ENCODE data around the gene S100A2. TPM values are rescaled to one million over a fixed set of nuclear protein-coding genes. Genes with fewer than 3 reads are reported as not detected.

S100A2 gene
- 2.2 TPM for polyA plus RNA-seq (ENCODE audit: insufficient read length)

GRCh38 chr1:153565529-153566374, at the start of gene S100A2:
Gene S100A2, minus strand, starts transcription at chr1:153565844. Its CDS starts 1,967 bp downstream, at chr1:153563877.
- DNase-seq = no peak

- DNase-seq = no peak
These were observed 49.8 kb upstream of the S100A2 start for GRCh38 chr1:153615406-153615805.

- no peak for DNase-seq
These were observed 49.3 kb upstream of the S100A2 start for GRCh38 chr1:153614906-153615305.

GRCh38 chr1:153614189-153614900, 48.7 kb upstream of the S100A2 start:
- DNase-seq = no peak

GRCh38 chr1:153613406-153613805, 47.8 kb upstream of the S100A2 start:
- DNase-seq = no peak

- peak; percentile 67 for DNase-seq
These were observed 47.2 kb upstream of the S100A2 start, which contains the start of gene S100A16 for GRCh38 chr1:153612755-153613331. Gene S100A16, minus strand, starts transcription at chr1:153613137. Its CDS starts 4,986 bp downstream, at chr1:153608151.

- no peak for DNase-seq
These were observed 46.6 kb upstream of the S100A2 start for GRCh38 chr1:153612111-153612754.

- DNase-seq = no peak
These were observed 45.7 kb upstream of the S100A2 start for GRCh38 chr1:153611356-153611755.

GRCh38 chr1:153610811-153611301, 45.2 kb upstream of the S100A2 start:
- no peak for DNase-seq

GRCh38 chr1:153610334-153610733, 44.7 kb upstream of the S100A2 start:
- DNase-seq = no peak

- DNase-seq = no peak
These were observed 43.9 kb upstream of the S100A2 start for GRCh38 chr1:153609585-153609907.

GRCh38 chr1:153608742-153609584, 43.3 kb upstream of the S100A2 start:
- no peak for DNase-seq

GRCh38 chr1:153608089-153608682, 42.5 kb upstream of the S100A2 start:
- no peak for DNase-seq

- no peak for DNase-seq
These were observed 41.7 kb upstream of the S100A2 start for GRCh38 chr1:153607381-153607780.

- no peak for DNase-seq
These were observed 40.5 kb upstream of the S100A2 start for GRCh38 chr1:153606194-153606593.

GRCh38 chr1:153602749-153603148, 37.1 kb upstream of the S100A2 start:
- DNase-seq = no peak

- no peak for DNase-seq
These were observed 34.2 kb upstream of the S100A2 start for GRCh38 chr1:153599847-153600246.

- no peak for DNase-seq
These were observed 32.9 kb upstream of the S100A2 start for GRCh38 chr1:153598309-153599172.

- no peak for DNase-seq
These were observed 31.6 kb upstream of the S100A2 start for GRCh38 chr1:153597206-153597605.

GRCh38 chr1:153592748-153593147, 27.1 kb upstream of the S100A2 start:
- no peak for DNase-seq
